AG10803 (cell line): ENCODE measurements around the gene CHRNB1.

Experiments used
- DNase-seq: peaks from one replicate; pipeline ENCODE4 v3.0.0; 2010; ENCODE audit warnings: low read depth
- H3K4me3 ChIP-seq: 2 replicates; pipeline ENCODE4 v1.5.1; 2011; ENCODE audit warnings: mild to moderate bottlenecking, low read length, control low read depth
- CTCF ChIP-seq: conservative IDR thresholded peaks from 2 replicates; pipeline ENCODE4 v1.5.1; 2011; ENCODE audit warnings: mild to moderate bottlenecking, low read length, control low read depth, inconsistent platforms

The CHRNB1 gene

GRCh38 chr17:7443499-7444485, 1.1 kb upstream of the CHRNB1 start:
- DNase-seq: peak; percentile 21
- H3K4me3 ChIP-seq: no peak overlapping the region
- no peak for TF ChIP-seq CTCF

GRCh38 chr17:7445619-7445968, 733 bp downstream of the CHRNB1 start:
- peak overlapping the region; percentile 37 for H3K4me3 ChIP-seq
- TF ChIP-seq CTCF: no peak
- no peak for DNase-seq

GRCh38 chr17:7448461-7448860, 3.6 kb downstream of the CHRNB1 start:
- DNase-seq: no peak
- no peak for TF ChIP-seq CTCF
- H3K4me3 ChIP-seq: no peak overlapping the region

GRCh38 chr17:7459961-7460545, 15.2 kb downstream of the CHRNB1 start:
- H3K4me3 ChIP-seq: no peak overlapping the region
- DNase-seq: no peak
- no peak for TF ChIP-seq CTCF

GRCh38 chr17:7460850-7461660, 16.2 kb downstream of the CHRNB1 start:
- TF ChIP-seq CTCF: no peak
- no peak for DNase-seq
- H3K4me3 ChIP-seq: no peak overlapping the region

GRCh38 chr17:7462474-7463371, 17.9 kb downstream of the CHRNB1 start:
- DNase-seq: no peak
- TF ChIP-seq CTCF: no peak
- no peak overlapping the region for H3K4me3 ChIP-seq
